Measurements from ENCODE around the gene ALLC.

The ALLC gene

DNA sequence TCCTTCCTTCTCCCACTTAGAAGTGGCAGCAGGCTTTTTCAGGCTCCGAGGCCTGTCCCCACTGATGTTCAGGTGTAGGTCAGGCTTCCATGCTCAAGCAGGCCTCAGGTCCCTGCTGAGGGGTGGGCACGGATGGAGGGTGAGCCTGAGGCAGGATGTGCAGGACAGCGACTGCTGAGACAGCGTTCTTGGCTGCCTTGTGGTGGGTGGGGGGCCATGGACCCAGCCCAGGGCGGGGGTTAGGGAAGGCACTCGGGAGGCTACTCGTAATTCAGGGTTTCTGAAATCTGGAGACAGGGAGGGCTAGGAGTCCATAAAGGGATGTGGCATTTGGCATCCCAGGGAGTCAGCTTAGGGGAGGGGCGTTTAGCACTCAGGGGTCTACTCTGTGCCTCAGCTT lies 32.8 kb upstream of the ALLC start:
- Histone ChIP-seq H3K4me3 (ENCODE audit: low read length) (no peak overlapping the region), H3K27me3 (ENCODE audit: control insufficient read depth, low read length) (no peaks in the 10 kb centered on the region), H3K4me1 (ENCODE audit: control insufficient read depth, low read length) (no peaks in the 10 kb centered on the region), H3K9me3 (ENCODE audit: control insufficient read depth, insufficient read depth, low read length) (no peaks in the 10 kb centered on the region), H3K36me3 (ENCODE audit: control insufficient read depth, low read length) (no peaks in the 10 kb centered on the region), H3K9me2 (replicated peaks; ENCODE audit: control insufficient read depth, low read length) (no peaks in the 10 kb centered on the region), H3K27ac (ENCODE audit: low read depth, low read length) (no peak overlapping the region), H3K79me2 (ENCODE audit: control insufficient read depth, low read length) (no peaks in the 10 kb centered on the region), H3K4me2 (ENCODE audit: low read length) (no peak overlapping the region), H4K20me1 (ENCODE audit: control insufficient read depth, insufficient read depth, low read depth, low read length) (no peaks in the 10 kb centered on the region), H3F3A (ENCODE audit: control insufficient read depth, insufficient read depth) (no peaks in the 10 kb centered on the region)
- TF ChIP-seq, protein P1, sequence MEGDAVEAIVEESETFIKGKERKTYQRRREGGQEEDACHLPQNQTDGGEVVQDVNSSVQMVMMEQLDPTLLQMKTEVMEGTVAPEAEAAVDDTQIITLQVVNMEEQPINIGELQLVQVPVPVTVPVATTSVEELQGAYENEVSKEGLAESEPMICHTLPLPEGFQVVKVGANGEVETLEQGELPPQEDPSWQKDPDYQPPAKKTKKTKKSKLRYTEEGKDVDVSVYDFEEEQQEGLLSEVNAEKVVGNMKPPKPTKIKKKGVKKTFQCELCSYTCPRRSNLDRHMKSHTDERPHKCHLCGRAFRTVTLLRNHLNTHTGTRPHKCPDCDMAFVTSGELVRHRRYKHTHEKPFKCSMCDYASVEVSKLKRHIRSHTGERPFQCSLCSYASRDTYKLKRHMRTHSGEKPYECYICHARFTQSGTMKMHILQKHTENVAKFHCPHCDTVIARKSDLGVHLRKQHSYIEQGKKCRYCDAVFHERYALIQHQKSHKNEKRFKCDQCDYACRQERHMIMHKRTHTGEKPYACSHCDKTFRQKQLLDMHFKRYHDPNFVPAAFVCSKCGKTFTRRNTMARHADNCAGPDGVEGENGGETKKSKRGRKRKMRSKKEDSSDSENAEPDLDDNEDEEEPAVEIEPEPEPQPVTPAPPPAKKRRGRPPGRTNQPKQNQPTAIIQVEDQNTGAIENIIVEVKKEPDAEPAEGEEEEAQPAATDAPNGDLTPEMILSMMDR (IDR thresholded peaks at IDR 0.05; ENCODE audit: low read depth, low read length, poor library complexity, severe bottlenecking) = no peak
- no peak for TF ChIP-seq EZH2phosphoT487 (IDR thresholded peaks at IDR 0.05; ENCODE audit: borderline replicate concordance, low read length)

DNA sequence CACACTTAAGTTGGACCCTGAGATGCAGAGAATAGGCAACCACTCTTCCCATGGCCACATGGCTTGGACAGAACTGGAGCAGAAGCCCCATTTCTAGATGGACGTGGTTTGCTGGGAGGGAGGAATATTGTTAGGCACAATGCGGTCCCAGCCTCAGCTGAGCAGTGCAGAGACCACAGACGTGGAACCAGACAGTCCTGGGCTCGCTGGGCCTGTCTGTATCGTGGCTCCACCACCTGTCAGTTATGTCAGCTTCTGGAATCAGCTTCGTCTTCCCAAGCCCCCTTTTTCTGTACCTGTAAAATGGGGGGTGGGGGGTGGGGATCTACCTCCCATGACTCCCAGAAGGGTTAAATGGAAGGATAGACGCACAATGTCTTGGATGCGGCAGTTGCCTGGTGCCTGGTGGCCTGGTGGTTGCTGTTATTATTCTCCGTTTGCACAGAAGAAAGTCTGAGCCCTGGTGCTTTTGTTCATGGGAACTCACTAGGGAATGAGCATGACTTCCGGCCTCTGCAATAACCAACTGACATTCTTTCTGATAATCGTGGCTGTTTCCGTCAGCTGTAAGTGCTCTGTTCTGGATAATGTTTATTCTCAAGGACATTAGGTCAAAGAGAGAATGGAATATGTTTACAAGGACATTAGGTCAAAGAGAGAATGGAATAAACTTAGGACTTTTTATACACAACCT lies 31.7 kb upstream of the ALLC start:
- no peaks in the 10 kb centered on the region for H3K9me2 ChIP-seq (replicated peaks; ENCODE audit: control insufficient read depth, low read length)
- no peak overlapping the region for H3K4me2 ChIP-seq (ENCODE audit: low read length)
- H3K36me3 ChIP-seq (ENCODE audit: control insufficient read depth, low read length) = no peaks in the 10 kb centered on the region
- TF ChIP-seq EZH2phosphoT487 (IDR thresholded peaks at IDR 0.05; ENCODE audit: borderline replicate concordance, low read length) = no peak
- TF ChIP-seq, protein P1 (IDR thresholded peaks at IDR 0.05; ENCODE audit: low read depth, low read length, poor library complexity, severe bottlenecking) = no peak
- no peaks in the 10 kb centered on the region for H3F3A ChIP-seq (ENCODE audit: control insufficient read depth, insufficient read depth)
- no peaks in the 10 kb centered on the region for H3K27me3 ChIP-seq (ENCODE audit: control insufficient read depth, low read length)
- no peak overlapping the region for H3K4me3 ChIP-seq (ENCODE audit: low read length)
- no peak overlapping the region for H3K27ac ChIP-seq (ENCODE audit: low read depth, low read length)
- no peaks in the 10 kb centered on the region for H4K20me1 ChIP-seq (ENCODE audit: control insufficient read depth, insufficient read depth, low read depth, low read length)
- no peaks in the 10 kb centered on the region for H3K79me2 ChIP-seq (ENCODE audit: control insufficient read depth, low read length)
- H3K9me3 ChIP-seq (ENCODE audit: control insufficient read depth, insufficient read depth, low read length) = no peaks in the 10 kb centered on the region
- no peaks in the 10 kb centered on the region for H3K4me1 ChIP-seq (ENCODE audit: control insufficient read depth, low read length)

DNA sequence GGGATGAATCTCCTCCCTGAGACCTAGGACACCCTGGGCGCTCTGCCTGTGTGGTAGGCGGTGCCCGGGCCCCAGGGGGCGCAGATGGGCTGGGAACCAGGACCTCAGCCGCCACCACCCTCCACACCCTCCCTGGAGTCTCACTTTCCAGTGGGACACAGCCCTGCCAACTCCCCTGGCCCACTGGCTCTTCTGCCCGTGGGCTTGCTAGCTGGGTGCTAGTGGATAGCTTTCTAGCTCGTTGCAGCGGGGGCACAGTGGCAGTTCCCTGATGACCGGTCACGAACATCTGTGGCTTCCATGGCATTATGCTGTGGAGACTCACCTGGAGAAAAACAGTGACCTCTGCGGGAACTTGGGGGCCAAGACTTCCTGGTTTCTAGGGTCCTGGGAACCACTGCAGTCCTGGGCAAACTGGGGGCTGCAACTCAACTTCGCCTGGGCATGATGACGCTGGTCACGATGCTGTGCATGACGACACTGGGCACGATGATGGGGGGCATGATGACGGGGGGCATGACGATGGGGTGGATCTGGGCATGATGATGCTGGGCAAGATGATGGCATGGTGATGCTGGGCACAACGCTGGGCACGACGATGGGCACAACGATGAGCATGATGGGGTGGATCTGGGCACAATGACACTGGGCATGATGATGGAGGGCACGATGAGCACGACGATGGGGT lies 31.0 kb upstream of the ALLC start:
- Histone ChIP-seq H3K27ac (ENCODE audit: low read depth, low read length) (no peak overlapping the region), H3F3A (ENCODE audit: control insufficient read depth, insufficient read depth) (no peaks in the 10 kb centered on the region), H3K9me3 (ENCODE audit: control insufficient read depth, insufficient read depth, low read length) (no peaks in the 10 kb centered on the region), H3K79me2 (ENCODE audit: control insufficient read depth, low read length) (no peaks in the 10 kb centered on the region), H3K9me2 (replicated peaks; ENCODE audit: control insufficient read depth, low read length) (no peaks in the 10 kb centered on the region), H3K4me1 (ENCODE audit: control insufficient read depth, low read length) (no peaks in the 10 kb centered on the region), H3K4me3 (ENCODE audit: low read length) (no peak overlapping the region), H3K27me3 (ENCODE audit: control insufficient read depth, low read length) (no peaks in the 10 kb centered on the region), H3K4me2 (ENCODE audit: low read length) (no peak overlapping the region), H3K36me3 (ENCODE audit: control insufficient read depth, low read length) (no peaks in the 10 kb centered on the region), H4K20me1 (ENCODE audit: control insufficient read depth, insufficient read depth, low read depth, low read length) (no peaks in the 10 kb centered on the region)
- TF ChIP-seq, protein P1 (IDR thresholded peaks at IDR 0.05; ENCODE audit: low read depth, low read length, poor library complexity, severe bottlenecking) = no peak
- no peak for TF ChIP-seq EZH2phosphoT487 (IDR thresholded peaks at IDR 0.05; ENCODE audit: borderline replicate concordance, low read length)
